C4-2B (cell line): ENCODE measurements around the gene ZNF76.

Experiments
- CTCF ChIP-seq: fragments of 450-650 bp; conservative IDR thresholded peaks from 2 replicates; pipeline ENCODE4 v1.5.1; 2017; ENCODE audit warnings: mild to moderate bottlenecking
- ZFX ChIP-seq: fragments of 450-650 bp; IDR thresholded peaks from 2 replicates; pipeline ENCODE4 v1.6.1; 2017

- no peak for TF ChIP-seq CTCF
- TF ChIP-seq ZFX: no peak
These were observed 41.5 kb upstream of the ZNF76 start for GRCh38 chr6:35218021-35218420.
